KMS-11 (cell line): Measurements from ENCODE around the gene NDUFV3.

Experiments
- H2AFZ ChIP-seq: fragments of 200-600 bp; sonication (generic); 2 replicates; pipeline ENCODE4 v1.6.1; 2016; ENCODE audit warnings: antibody characterized with exemption, mixed run types, low read depth
- H3K27ac ChIP-seq: fragments of 200-600 bp; sonication (generic); 2 replicates; pipeline ENCODE4 v1.6.1; 2016; ENCODE audit warnings: mild to moderate bottlenecking, mixed run types
- H3K27me3 ChIP-seq: fragments of 200-600 bp; sonication (generic); 2 replicates; pipeline ENCODE4 v1.6.1; 2017; ENCODE audit warnings: mild to moderate bottlenecking, low read depth, mixed run types, moderate library complexity; ENCODE audit not compliant: insufficient read depth
- H3K36me3 ChIP-seq: fragments of 200-600 bp; sonication (generic); 2 replicates; pipeline ENCODE4 v1.6.1; 2017; ENCODE audit warnings: mild to moderate bottlenecking, mixed run types; ENCODE audit not compliant: insufficient read depth
- H3K4me1 ChIP-seq: fragments of 200-600 bp; sonication (generic); 2 replicates; pipeline ENCODE4 v1.6.1; 2016; ENCODE audit warnings: mild to moderate bottlenecking, low read depth, mixed run types; ENCODE audit not compliant: poor library complexity, severe bottlenecking
- H3K4me2 ChIP-seq: fragments of 200-600 bp; sonication (generic); 2 replicates; pipeline ENCODE4 v1.7.0; 2016; ENCODE audit warnings: mild to moderate bottlenecking, mixed run types
- H3K4me3 ChIP-seq: fragments of 200-600 bp; sonication (generic); IDR thresholded peaks from 2 replicates; pipeline ENCODE4 v1.6.1; 2017; ENCODE audit warnings: low read depth, low read length, mixed read lengths; ENCODE audit not compliant: insufficient read depth
- H3K79me2 ChIP-seq: fragments of 200-600 bp; sonication (generic); 2 replicates; pipeline ENCODE4 v1.6.1; 2016; ENCODE audit warnings: low read depth, mixed run types; ENCODE audit not compliant: insufficient read depth
- H3K9ac ChIP-seq: fragments of 200-600 bp; sonication (generic); 2 replicates; pipeline ENCODE4 v1.6.1; 2016; ENCODE audit warnings: mild to moderate bottlenecking, mixed run types
- H4K20me1 ChIP-seq: fragments of 200-600 bp; sonication (generic); 2 replicates; pipeline ENCODE4 v1.6.1; 2016; ENCODE audit warnings: mild to moderate bottlenecking, mixed run types; ENCODE audit not compliant: insufficient read depth
- CTCF ChIP-seq: fragments of 200-600 bp; sonication (generic); conservative IDR thresholded peaks from 2 replicates; pipeline ENCODE4 v1.6.1; 2017; ENCODE audit warnings: low read depth, mild to moderate bottlenecking, antibody characterized with exemption, low read length, moderate library complexity, mixed read lengths

Gene NDUFV3

GRCh38 chr21:42892931-42893755 lies at the start of gene NDUFV3:
NDUFV3 (plus strand) TSS chr21:42893309; CDS start chr21:42893334, 25 bp downstream.
- no peak for TF ChIP-seq CTCF
- H3K4me3 ChIP-seq, result peak within 1 kb of the TSS; percentile 50
- peaks cover 2% of the 10 kb centered on the region; the same call in 1 of the 2 replicates for H3K36me3 ChIP-seq
- H3K27me3 ChIP-seq, result no peaks in the 10 kb centered on the region
- no peaks in the 10 kb centered on the region for H4K20me1 ChIP-seq
- peaks cover 13% of the 10 kb centered on the region for H3K79me2 ChIP-seq
- H2AFZ ChIP-seq, result peak within 1 kb of the TSS; percentile 81
- no peaks in the 10 kb centered on the region for H3K4me1 ChIP-seq
- peak within 1 kb of the TSS; percentile 86 for H3K9ac ChIP-seq
- peak within 1 kb of the TSS; percentile 83 for H3K4me2 ChIP-seq
- H3K27ac ChIP-seq, result peak within 1 kb of the TSS; percentile 83

GRCh38 chr21:42844411-42845113 lies 48.5 kb upstream of the NDUFV3 start:
- no peak overlapping the region for H3K9ac ChIP-seq
- peaks cover 44% of the 10 kb centered on the region; the same call in 1 of the 2 replicates for H3K79me2 ChIP-seq
- peaks cover 15% of the 10 kb centered on the region; the same call in 1 of the 2 replicates for H3K36me3 ChIP-seq
- H4K20me1 ChIP-seq, result peaks cover 12% of the 10 kb centered on the region
- H3K4me1 ChIP-seq, result no peaks in the 10 kb centered on the region
- no peak overlapping the region for H3K27ac ChIP-seq
- no peak for TF ChIP-seq CTCF
- H2AFZ ChIP-seq, result no peak overlapping the region
- no peaks in the 10 kb centered on the region for H3K27me3 ChIP-seq
- H3K4me2 ChIP-seq, result no peak overlapping the region
- no peak overlapping the region for H3K4me3 ChIP-seq

- Histone ChIP-seq H3K36me3 (peaks cover 14% of the 10 kb centered on the region; the same call in 1 of the 2 replicates), H3K79me2 (peaks cover 46% of the 10 kb centered on the region; the same call in 1 of the 2 replicates), H4K20me1 (peaks cover 12% of the 10 kb centered on the region), H3K4me1 (no peaks in the 10 kb centered on the region), H3K9ac (no peak overlapping the region), H3K27me3 (no peaks in the 10 kb centered on the region), H3K4me2 (no peak overlapping the region), H3K27ac (no peak overlapping the region), H3K4me3 (no peak overlapping the region), H2AFZ (no peak overlapping the region)
- no peak for TF ChIP-seq CTCF
Observed at GRCh38 chr21:42845296-42845965, 47.7 kb upstream of the NDUFV3 start.

- Histone ChIP-seq H3K4me3 (no peak overlapping the region), H3K79me2 (peaks cover 46% of the 10 kb centered on the region; the same call in 1 of the 2 replicates), H3K4me2 (no peak overlapping the region), H3K4me1 (no peaks in the 10 kb centered on the region), H3K27me3 (no peaks in the 10 kb centered on the region), H2AFZ (no peak overlapping the region), H3K27ac (no peak overlapping the region), H4K20me1 (peaks cover 12% of the 10 kb centered on the region), H3K36me3 (peaks cover 17% of the 10 kb centered on the region; the same call in 1 of the 2 replicates), H3K9ac (no peak overlapping the region)
- no peak for TF ChIP-seq CTCF
Observed at GRCh38 chr21:42846221-42846620, 46.9 kb upstream of the NDUFV3 start.
